NCI-H1417 (cell line): ENCODE measurements around the gene KIR3DL1.
"Not testable (repeated sequence)": the region's sequence is repeated elsewhere in the genome, so short reads cannot be mapped to it uniquely, and the experiment has no call there.

ENCODE experiments used
- DNase-seq, 3 experiments: peaks; one replicate each; lab custom pipeline; 2025; lab: John Stamatoyannopoulos, UW

KIR3DL1 gene

GRCh38 chr19:54814571-54814970 is 1.7 kb upstream of the KIR3DL1 start:
- not testable (repeated sequence) for DNase-seq

GRCh38 chr19:54817670-54818536 is 1.6 kb downstream of the KIR3DL1 start:
- no peak for DNase-seq

- not testable (repeated sequence) for DNase-seq
Observed at GRCh38 chr19:54824416-54824815, 8.1 kb downstream of the KIR3DL1 start.

GRCh38 chr19:54825326-54825725 is 9.1 kb downstream of the KIR3DL1 start:
- DNase-seq: not testable (repeated sequence)

- DNase-seq: not testable (repeated sequence)
Observed at GRCh38 chr19:54828064-54828463, 11.8 kb downstream of the KIR3DL1 start.

- DNase-seq: not testable (repeated sequence)
Observed at GRCh38 chr19:54832496-54832895, 16.2 kb downstream of the KIR3DL1 start, which contains the start of gene KIR2DS4. Gene KIR2DS4 (plus strand): TSS chr19:54832676.

GRCh38 chr19:54835126-54835525 is 18.9 kb downstream of the KIR3DL1 start:
- DNase-seq: not testable (repeated sequence)

GRCh38 chr19:54837522-54837921 is 21.3 kb downstream of the KIR3DL1 start:
- DNase-seq: not testable (repeated sequence)

- not testable (repeated sequence) for DNase-seq
Observed at GRCh38 chr19:54843171-54843570, 26.9 kb downstream of the KIR3DL1 start.

- DNase-seq: not testable (repeated sequence)
Observed at GRCh38 chr19:54850061-54850640, 33.9 kb downstream of the KIR3DL1 start, which contains the start of gene KIR3DL2. Gene KIR3DL2 (plus strand): TSS chr19:54850443. CDS start chr19:54850476, 33 bp downstream.

- DNase-seq: no peak
Observed at GRCh38 chr19:54850930-54851329, 34.7 kb downstream of the KIR3DL1 start.

GRCh38 chr19:54851353-54851752 is 35.1 kb downstream of the KIR3DL1 start:
- no peak for DNase-seq

GRCh38 chr19:54855241-54855640 is 39.0 kb downstream of the KIR3DL1 start:
- DNase-seq: not testable (repeated sequence)

- not testable (repeated sequence) for DNase-seq
Observed at GRCh38 chr19:54858476-54858875, 42.2 kb downstream of the KIR3DL1 start.

GRCh38 chr19:54859421-54859820 is 43.2 kb downstream of the KIR3DL1 start:
- DNase-seq: not testable (repeated sequence)

- DNase-seq: not testable (repeated sequence)
Observed at GRCh38 chr19:54863459-54863858, 47.2 kb downstream of the KIR3DL1 start.

GRCh38 chr19:54871696-54872095 is 55.4 kb downstream of the KIR3DL1 start:
- DNase-seq: no peak

GRCh38 chr19:54873990-54874389 is 57.7 kb downstream of the KIR3DL1 start, which contains the start of gene FCAR:
Gene FCAR (plus strand): TSS chr19:54874235. CDS start chr19:54874290, 55 bp downstream.
- DNase-seq: no peak

GRCh38 chr19:54875506-54875905 is 59.2 kb downstream of the KIR3DL1 start:
- DNase-seq: no peak

GRCh38 chr19:54877471-54877870 is 61.2 kb downstream of the KIR3DL1 start:
- no peak for DNase-seq
